Measurements from ENCODE around the gene KCNMA1. TPM values are rescaled to one million over a fixed set of nuclear protein-coding genes. Genes with fewer than 3 reads are reported as not detected.

KCNMA1 gene
- total RNA-seq, 3 donors from 2014 or later: 45.4 to 312 (median 62.4) TPM

- Histone ChIP-seq H3K4me1 (ENCODE audit: low read depth) (no peaks in the 10 kb centered on the region), H3K36me3 (ENCODE audit: low read depth) (no peaks in the 10 kb centered on the region), H3K9me3 (no peaks in the 10 kb centered on the region), H3K4me3 (no peak overlapping the region)
- intact Hi-C loops (cut with DNase I, micrococcal nuclease): loop anchor here in 1 of 2 donors (10.0 kb wide), 1 partner anchor 418 kb away; no protein-coding TSS in a partner anchor
- DNase-seq (no peak), ATAC-seq (no peak)
- TF ChIP-seq CTCF (IDR thresholded peaks at IDR 0.05): no peak
Observed at GRCh38 chr10:76972541-76972940, 665.1 kb downstream of the KCNMA1 start.

- intact Hi-C loops (cut with DNase I, micrococcal nuclease): loop anchor here in 1 of 2 donors (10.0 kb wide), 1 partner anchor 417 kb away; no protein-coding TSS in a partner anchor
- Histone ChIP-seq H3K9me3 (no peaks in the 10 kb centered on the region), H3K36me3 (ENCODE audit: low read depth) (no peaks in the 10 kb centered on the region), H3K4me3 (no peak overlapping the region), H3K4me1 (ENCODE audit: low read depth) (no peaks in the 10 kb centered on the region)
- ATAC-seq: no peak
- no peak for DNase-seq
- no peak for TF ChIP-seq CTCF (IDR thresholded peaks at IDR 0.05)
Observed at GRCh38 chr10:76971547-76972170, 665.9 kb downstream of the KCNMA1 start.

GRCh38 chr10:76970711-76971519, 666.7 kb downstream of the KCNMA1 start:
- no peak for TF ChIP-seq CTCF (IDR thresholded peaks at IDR 0.05)
- no peaks in the 10 kb centered on the region for H3K4me1 ChIP-seq (ENCODE audit: low read depth)
- no peaks in the 10 kb centered on the region for H3K36me3 ChIP-seq (ENCODE audit: low read depth)
- intact Hi-C loops (cut with DNase I, micrococcal nuclease): loop anchor here in 1 of 2 donors (10.0 kb wide), 1 partner anchor 416 kb away; no protein-coding TSS in a partner anchor
- DNase-seq (no peak), ATAC-seq (no peak)
- no peaks in the 10 kb centered on the region for H3K9me3 ChIP-seq
- no peak overlapping the region for H3K4me3 ChIP-seq

- intact Hi-C loops (cut with DNase I, micrococcal nuclease): no loop called here
Observed at GRCh38 chr10:76969366-76969948, 668.2 kb downstream of the KCNMA1 start.

GRCh38 chr10:76968483-76968882, 669.1 kb downstream of the KCNMA1 start:
- H3K4me1 ChIP-seq (ENCODE audit: low read depth): no peaks in the 10 kb centered on the region
- H3K4me3 ChIP-seq: no peak overlapping the region
- H3K36me3 ChIP-seq (ENCODE audit: low read depth): no peaks in the 10 kb centered on the region
- ATAC-seq (peak; percentile 89), DNase-seq (peak in 1 of 3 donors; percentile 56)
- intact Hi-C loops (cut with DNase I, micrococcal nuclease): no loop called here
- no peak for TF ChIP-seq CTCF (IDR thresholded peaks at IDR 0.05)
- no peaks in the 10 kb centered on the region for H3K9me3 ChIP-seq

More at GRCh38 chr10:76969366-76969948, 668.2 kb downstream of the KCNMA1 start:
- no peaks in the 10 kb centered on the region for H3K4me1 ChIP-seq (ENCODE audit: low read depth)
- H3K9me3 ChIP-seq: no peaks in the 10 kb centered on the region
- ATAC-seq (no peak), DNase-seq (no peak)
- H3K4me3 ChIP-seq: no peak overlapping the region
- TF ChIP-seq CTCF (IDR thresholded peaks at IDR 0.05): no peak
- no peaks in the 10 kb centered on the region for H3K36me3 ChIP-seq (ENCODE audit: low read depth)
